GM12864 (cell line): ENCODE measurements around the gene OPRL1.
"Not testable (repeated sequence)": the region's sequence is repeated elsewhere in the genome, so short reads cannot be mapped to it uniquely, and the experiment has no call there.

Experiments
- DNase-seq: peaks from one replicate; pipeline ENCODE4 v3.0.0-alpha.2; 2011; ENCODE audit warnings: low read depth
- H3K4me3 ChIP-seq: 2 replicates; pipeline ENCODE4 v1.5.1; 2011; ENCODE audit warnings: mild to moderate bottlenecking, low read depth, low read length, control low read depth
- CTCF ChIP-seq: IDR thresholded peaks from 2 replicates; pipeline ENCODE4 v1.5.1; 2011; ENCODE audit warnings: low read depth, mild to moderate bottlenecking, moderate library complexity, low read length, control low read depth, inconsistent platforms; ENCODE audit errors: missing control alignments

OPRL1 gene

GRCh38 chr20:64129146-64129782 is 49.4 kb downstream of the OPRL1 start:
- H3K4me3 ChIP-seq = no peak overlapping the region
- TF ChIP-seq CTCF = no peak
- no peak for DNase-seq

GRCh38 chr20:64130271-64130670 is 50.4 kb downstream of the OPRL1 start:
- no peak for DNase-seq

GRCh38 chr20:64130876-64131275 is 51.0 kb downstream of the OPRL1 start:
- no peak for TF ChIP-seq CTCF
- H3K4me3 ChIP-seq = no peak overlapping the region
- DNase-seq = no peak

More at GRCh38 chr20:64130271-64130670, 50.4 kb downstream of the OPRL1 start:
- H3K4me3 ChIP-seq = no peak overlapping the region
- no peak for TF ChIP-seq CTCF

- no peak overlapping the region for H3K4me3 ChIP-seq
- no peak for DNase-seq
- peak; percentile 14 for TF ChIP-seq CTCF
Observed at GRCh38 chr20:64131406-64131805, 51.5 kb downstream of the OPRL1 start.

GRCh38 chr20:64133951-64134407 is 54.1 kb downstream of the OPRL1 start:
- no peak for DNase-seq
- H3K4me3 ChIP-seq = no peak overlapping the region
- no peak for TF ChIP-seq CTCF

- not testable (repeated sequence) for H3K4me3 ChIP-seq, DNase-seq
Observed at GRCh38 chr20:64134744-64135143, 54.9 kb downstream of the OPRL1 start.

- H3K4me3 ChIP-seq = no peak overlapping the region
- TF ChIP-seq CTCF = no peak
- no peak for DNase-seq
Observed at GRCh38 chr20:64136004-64136710, 56.3 kb downstream of the OPRL1 start.
